ENCODE measurements around the gene TMEM147. TPM values are rescaled to one million over a fixed set of nuclear protein-coding genes. Genes with fewer than 3 reads are reported as not detected.

TMEM147 gene
- total RNA-seq, 1 experiment from 2014 or later = 114 TPM

DNA sequence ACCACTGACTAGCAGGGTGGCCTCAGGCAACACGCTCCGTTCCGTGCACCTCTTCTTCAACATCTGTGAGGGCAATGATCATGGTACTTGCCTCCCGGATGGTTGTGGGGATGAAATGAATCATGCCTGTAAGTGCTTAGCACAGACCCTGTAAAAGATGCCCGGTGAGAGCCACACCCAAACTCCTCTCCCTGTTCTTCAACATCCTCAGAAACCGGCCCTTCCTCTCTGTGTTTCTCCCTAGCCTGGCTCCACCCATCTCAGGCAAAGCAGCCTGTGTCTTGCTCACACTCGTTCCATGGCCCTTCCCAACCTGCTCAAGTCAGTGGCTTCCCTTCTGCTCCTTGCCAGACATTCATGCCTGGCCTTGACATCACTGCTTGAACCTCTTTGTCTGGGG lies 26.1 kb upstream of the TMEM147 start:
- DNase-seq (ENCODE audit: low read depth) = peak; percentile 3

DNA sequence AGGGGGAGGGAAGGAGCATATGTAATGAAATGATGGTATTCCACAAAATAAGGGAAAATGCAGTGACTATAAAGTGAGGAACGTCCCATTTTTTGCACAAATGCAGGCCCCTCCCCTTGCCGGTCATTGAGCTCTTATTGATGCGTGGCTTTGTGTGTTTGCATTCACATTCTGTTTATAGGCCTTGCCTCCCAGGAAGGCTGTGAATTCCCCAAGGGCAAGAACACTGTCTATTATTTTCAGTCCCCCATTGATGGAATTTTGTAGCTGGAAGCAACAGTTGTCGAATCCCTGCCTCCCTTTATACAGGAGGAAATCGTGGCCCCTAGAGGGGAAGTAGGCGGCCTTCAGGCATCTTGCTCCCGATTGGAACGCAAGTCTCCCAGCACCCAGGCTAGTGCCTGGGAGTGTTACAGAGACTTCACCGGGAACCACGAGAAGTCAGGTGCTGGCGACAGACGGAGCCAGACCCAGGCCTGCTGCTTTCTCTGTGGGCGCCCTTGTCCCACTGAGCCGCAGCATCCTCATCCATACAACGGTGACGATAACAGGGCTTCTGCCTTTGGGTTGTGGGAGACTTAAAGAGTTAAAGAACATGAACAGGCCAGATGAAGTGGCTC lies 24.2 kb upstream of the TMEM147 start:
- DNase-seq (ENCODE audit: low read depth) = no peak

DNA sequence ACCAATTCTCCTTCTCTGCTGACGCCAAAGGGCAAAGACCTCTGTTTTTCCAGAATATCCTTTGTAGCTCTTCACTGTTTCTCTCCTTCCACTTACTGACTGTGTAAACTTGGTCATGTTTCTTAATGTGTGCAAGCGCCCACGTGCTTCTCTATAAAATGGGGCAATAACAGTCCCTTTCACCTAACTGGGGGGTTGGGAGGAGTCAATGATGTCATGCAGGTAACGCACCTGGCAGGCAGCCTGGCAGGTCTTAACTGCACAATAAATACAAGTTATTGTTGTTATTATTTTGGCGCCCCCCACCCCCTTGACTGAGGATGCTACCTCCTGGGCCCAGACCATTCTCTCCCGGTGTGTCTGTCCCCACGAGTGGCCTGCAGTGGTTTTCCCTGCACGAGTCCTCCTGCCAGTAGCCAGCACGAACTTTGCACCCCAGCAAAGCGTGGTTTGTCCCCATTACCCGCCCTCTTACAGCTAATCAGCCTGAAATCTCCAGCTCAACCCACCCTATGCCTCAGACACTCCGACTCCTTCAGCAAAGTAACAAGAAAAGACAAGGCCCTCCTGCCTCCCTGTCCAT lies 22.6 kb upstream of the TMEM147 start:
- no peak for DNase-seq (ENCODE audit: low read depth)

DNA sequence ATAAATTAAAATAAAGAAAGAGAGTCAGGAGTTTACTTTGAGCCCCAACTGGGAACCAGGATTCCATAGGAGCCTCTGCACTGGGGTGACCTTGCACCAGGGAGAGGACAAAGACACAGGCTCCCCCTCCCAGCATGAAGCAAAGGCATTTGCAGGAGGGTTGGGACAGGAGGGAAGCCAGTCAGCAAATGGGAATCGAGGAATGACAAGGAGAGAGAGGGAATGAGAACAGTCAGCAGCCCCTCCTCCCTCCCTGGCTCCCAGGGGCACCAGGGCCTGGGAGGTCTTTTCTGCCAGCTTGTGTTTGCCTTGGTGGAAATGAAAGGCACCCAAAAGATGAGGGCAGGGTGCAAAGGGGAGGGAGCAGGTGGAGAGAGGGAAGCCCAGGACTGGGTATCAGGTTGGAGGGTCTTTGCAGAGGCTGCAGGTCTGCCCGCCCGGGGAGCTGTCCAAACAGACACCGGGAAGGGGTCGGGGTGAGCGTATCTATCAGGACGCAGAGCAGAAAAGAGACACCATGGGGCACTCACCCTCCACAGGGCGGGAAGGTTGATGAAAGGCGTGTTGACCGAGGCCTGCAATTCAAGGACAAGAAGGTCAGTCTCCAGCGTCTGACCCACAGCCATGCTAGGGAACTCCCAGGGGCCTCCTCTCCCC lies 21.1 kb upstream of the TMEM147 start:
- no peak for DNase-seq (ENCODE audit: low read depth)

DNA sequence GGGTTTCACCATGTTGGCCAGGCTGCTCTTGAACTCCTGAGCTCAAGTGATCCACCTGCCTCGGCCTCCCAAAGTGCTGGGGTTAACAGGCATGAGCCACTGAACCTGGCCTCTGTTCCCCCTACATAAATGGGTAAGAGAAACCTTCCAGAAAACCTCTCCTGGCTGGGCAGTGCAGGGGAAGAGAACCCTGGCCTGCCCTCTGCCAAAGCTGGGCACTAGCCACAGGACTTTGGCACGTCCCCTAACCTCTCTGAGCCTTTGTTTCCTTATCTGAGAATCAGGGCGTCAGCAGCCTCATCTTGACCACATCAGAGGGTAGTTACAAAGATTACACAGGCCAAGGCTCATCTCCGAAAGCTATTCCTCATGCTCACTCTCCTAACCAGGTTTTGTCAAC lies 19.6 kb upstream of the TMEM147 start:
- DNase-seq (ENCODE audit: low read depth) = no peak

DNA sequence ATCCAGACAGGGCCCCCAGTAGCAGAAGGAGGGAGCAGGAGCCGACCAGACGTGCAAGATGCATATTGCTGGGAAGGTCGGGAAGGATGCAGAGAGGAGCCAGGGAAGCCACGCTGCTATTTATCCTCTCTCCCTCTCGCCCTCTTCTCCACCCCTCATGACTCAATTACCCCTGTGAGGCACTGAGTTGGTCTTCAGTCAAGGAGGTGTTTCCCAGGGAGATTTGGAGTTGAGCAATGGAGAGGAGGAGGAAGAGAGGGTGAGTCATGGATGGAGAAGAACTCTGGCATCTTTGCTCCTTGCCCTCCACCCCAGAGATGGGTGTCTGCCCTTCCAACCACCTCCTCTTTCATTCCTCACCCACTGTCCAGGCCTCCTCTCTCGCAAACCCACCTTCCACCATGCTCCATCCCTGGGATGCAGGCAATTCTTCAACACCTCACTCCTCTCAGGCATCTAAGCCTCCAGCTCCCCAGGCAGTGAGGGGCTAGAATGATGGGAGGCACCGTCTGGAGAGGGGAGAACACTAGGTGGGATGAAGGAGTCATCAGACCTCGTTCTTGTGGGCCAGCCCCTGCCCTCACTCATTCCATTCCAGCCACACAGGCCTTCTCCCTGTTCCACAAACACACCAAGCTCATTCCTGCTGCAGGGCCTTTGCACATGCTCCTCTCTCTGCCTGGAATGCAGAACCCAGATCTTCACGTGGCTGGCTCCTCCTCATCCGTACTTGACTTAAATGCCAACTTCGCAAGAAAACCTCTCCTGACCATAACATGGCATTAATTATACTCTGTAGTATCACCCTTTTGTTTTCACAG lies 17.0 kb upstream of the TMEM147 start, which contains the start of gene SBSN:
TSS of gene SBSN (minus strand) at position 94 of the 821 bp plus-strand sequence. CDS start at position 64, 30 bp downstream.
- DNase-seq (ENCODE audit: low read depth) = peak; percentile 41

DNA sequence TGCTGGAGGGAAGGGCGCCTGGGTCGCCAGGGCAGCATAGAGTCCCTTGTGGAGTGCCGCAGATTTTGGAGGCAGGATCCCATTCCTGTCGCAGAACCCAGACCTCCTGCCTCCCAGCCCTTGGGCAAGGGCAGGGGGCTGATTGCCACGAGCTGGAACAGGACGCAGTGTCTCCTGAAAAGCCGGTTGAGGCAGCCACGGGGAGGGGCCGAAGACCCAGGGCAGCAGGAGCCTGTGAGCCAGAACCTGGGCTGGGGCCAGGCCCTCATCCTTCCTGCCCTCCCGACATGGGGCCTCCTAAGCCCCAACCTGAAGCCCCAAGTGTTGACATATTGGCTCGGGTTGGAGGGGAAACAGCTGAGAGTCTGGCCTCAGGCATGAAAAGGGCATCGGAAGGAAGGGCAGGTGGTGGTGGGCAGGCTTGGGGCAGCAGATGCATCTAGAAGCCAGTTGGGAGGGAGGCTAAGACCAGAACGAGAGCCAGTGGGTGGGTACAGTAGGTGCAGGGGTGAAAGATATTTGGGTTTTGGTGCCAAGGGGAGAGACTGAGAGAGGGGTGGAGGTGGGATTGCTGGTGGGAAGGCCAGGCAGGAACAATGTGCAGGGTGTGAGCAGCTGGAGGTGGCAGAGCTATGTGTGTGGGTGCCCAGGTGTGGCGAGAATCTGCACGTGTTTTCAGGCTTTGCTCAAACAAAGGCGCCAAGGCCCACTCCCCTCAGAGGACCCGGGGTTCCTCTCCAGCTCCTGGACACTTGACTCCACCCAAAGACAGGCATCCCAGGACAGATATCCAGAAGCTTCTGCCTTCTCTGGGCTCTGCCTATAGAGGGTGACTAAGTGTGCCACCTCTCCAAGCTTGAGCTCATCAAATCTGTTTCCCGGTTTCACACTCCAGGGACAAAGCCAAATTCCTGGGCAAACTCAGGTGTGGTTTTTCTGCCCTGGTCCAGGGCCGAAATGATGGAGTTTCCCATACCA lies 15.9 kb upstream of the TMEM147 start:
- no peak for DNase-seq (ENCODE audit: low read depth)

DNA sequence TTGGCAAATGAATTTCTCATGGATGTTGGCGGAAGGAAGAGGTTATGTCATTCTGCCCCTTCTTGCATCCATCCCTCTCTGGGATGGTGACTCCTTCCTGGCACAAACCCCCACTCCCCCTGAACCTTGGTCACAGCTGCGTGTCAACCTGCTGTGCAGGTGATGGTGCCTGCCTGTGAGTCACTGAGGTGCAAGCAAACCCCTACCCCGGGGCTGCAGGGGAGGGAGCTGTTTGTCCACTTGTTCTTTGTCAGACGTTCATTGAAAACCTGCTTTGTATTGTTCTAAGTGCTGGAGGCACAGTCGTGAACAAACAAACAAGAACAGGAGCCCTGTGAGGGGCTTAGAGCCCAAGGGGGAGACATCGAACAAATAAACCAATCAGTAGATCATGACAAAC lies 14.1 kb upstream of the TMEM147 start:
- no peak for DNase-seq (ENCODE audit: low read depth)

DNA sequence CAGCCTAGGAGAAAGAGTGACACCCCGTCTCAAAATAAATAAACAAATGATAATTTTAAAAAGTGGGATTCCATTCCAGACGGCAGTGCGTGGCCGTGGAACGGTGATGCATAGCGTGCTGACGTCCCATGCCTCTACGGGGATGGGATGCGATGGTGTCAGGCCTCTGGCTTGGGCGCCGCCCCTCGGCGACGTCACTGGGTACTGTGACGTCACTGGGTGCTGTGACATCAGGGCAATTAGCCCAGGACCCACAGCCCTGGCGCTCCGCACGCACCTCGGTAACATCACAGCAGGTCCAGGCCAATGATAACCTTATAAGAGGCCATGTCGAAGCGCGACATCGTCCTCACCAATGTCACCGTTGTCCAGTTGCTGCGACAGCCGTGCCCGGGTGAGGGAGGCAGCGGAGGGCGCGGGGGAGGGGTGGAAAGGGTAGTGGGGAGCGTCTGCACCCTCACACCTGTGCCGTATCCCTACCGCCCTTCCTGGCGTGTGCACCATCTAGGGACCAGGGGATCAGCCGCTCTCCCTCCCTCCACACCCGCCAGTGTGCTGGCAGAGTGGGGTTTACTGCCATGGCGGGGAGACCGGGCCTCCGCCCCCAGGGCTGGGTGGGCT lies 12.1 kb upstream of the TMEM147 start, which contains the start of gene GAPDHS:
TSS of gene GAPDHS (plus strand) at position 256 of the 621 bp plus-strand sequence. CDS start at position 328, 72 bp downstream.
- DNase-seq (ENCODE audit: low read depth) = no peak

DNA sequence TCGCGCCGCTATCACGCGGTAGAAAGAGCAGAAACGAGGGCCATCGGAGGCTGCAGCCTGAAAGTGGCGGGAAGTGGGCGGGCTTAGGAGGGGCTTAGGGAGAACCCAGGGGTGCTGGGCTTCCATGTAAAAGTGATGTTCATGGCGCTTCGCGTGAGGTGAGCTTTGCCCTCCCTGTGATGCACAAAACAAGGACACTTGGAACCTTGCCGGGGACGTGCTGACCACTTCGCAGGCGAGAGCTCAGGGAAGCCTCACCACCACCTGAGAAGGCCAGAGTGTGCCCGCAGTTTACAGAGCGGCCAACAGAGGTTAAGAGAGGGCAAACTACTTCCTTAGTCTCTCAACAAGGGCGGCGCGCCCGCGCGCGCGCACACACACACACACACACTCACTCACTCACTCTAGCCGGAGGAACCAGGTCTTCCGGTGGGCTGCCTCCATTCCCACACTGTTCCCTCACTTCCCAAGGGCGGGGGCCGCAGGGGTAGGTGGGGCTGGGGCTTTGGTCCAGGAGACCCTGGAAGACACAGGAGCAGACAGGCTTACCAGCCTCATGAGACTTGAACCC lies 11.5 kb upstream of the TMEM147 start:
- DNase-seq (ENCODE audit: low read depth) = no peak

DNA sequence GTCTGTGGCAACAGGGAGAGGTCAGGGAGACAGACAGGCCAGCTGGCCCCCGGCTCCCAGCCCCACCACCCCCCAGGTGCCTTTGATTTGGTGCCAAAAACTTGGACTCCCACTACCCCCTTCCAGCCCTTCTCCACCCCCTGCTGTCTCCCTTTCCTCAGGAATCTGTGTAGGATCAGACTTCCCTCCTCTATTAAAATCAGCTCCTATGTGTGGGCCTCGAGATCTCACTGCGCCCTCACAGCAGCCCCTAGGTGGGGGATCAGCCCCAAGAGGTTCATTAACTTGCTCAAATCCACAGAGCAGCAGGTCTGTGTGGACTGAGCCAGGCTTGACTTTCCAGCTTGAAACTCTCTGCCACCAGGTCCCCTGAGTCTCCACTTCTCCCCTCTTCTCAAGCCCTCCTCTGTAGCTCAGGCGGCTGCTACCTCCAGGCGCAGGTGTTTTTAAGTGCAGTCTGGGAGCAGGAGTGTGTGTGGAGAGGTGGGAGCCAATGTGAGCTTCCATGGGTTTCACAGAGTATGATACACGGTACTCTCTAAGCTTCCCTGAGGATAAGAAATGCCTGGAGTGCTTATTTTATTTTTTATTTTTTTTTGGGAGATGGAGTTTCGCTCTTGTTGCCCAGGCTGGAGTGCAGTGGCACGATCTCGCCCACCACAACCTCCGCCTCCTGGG lies 10.5 kb upstream of the TMEM147 start:
- DNase-seq (ENCODE audit: low read depth) = no peak

DNA sequence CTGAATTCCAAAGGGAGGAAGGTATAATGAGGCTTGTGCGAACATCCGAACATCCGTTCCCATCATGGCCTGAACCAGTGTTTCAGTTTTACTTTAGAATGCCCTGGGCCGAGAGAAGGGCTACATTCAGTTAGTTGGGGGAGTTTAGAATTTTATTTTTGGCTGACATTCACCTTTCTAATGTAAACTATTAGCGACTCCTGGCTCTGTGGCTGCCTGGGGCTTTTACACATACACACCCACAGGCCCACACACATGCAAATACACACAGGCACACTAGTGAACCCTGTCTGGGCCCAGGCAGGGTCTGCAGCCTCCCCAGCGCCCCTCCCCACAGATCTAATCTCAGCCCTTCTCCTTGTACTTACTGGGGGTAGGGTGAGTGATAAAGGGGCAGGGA lies 6.1 kb upstream of the TMEM147 start:
- DNase-seq (ENCODE audit: low read depth) = no peak

DNA sequence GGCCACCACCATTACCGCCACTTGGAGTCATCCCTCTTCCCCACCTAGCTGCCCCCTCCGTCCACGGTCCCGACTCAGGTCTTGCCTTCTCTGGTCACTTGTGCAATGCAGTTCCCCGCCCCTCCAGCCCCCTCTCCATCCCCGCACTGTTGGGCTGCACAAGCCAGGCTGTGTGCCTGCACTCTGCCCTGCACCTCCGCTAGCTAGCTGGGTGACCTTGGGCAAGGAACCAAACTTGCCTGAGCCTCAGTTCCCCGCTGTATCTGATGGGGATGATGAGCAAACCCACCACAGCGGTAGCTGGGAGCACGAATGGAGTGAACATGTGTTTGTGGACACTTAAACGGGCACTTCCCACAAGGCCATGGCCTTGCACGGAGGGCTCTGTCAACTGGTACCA lies 5.6 kb upstream of the TMEM147 start:
- DNase-seq (ENCODE audit: low read depth) = no peak

DNA sequence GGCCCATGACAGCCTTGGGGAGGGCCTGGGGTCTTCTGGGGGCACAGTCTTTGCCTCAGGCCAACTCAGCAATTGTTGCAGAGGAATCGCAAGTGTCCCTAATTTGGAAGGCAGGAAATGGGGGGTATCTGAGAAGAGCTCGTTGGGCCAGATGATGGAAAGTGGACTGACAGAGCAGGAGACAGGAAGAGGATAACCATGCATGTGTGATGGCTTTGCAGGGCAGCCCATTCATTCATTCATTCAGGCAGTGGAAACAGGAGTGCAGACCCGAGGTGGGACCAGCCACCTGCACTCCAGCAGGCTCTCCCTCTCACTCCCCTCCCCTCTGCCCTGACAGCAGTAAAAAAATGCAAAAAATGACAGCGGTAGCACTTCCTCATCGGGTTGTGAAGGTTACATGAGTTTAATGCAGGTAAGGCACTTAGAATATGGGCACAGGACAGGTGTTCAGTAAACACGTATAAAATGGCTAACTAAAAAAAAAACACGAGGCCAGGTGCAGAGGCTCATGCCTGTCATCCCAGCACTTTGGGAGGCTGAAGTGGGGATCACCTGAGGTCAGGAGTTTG lies 5.0 kb upstream of the TMEM147 start:
- no peak for DNase-seq (ENCODE audit: low read depth)

DNA sequence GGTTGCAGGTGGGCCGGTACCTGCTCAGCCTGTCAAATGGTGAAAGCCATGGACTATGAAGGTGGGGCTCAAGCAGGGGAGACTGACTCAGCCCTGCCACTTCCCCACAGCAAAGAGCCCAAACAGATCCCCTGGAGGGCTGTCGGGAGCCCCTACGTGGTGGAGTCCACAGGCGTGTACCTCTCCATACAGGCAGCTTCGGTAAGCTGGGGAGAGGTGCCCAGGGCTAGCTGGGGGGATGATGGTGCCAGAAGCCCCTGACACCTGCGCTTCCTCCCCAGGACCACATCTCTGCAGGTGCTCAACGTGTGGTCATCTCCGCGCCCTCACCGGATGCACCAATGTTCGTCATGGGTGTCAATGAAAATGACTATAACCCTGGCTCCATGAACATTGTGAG lies 3.2 kb upstream of the TMEM147 start:
- DNase-seq (ENCODE audit: low read depth) = no peak

DNA sequence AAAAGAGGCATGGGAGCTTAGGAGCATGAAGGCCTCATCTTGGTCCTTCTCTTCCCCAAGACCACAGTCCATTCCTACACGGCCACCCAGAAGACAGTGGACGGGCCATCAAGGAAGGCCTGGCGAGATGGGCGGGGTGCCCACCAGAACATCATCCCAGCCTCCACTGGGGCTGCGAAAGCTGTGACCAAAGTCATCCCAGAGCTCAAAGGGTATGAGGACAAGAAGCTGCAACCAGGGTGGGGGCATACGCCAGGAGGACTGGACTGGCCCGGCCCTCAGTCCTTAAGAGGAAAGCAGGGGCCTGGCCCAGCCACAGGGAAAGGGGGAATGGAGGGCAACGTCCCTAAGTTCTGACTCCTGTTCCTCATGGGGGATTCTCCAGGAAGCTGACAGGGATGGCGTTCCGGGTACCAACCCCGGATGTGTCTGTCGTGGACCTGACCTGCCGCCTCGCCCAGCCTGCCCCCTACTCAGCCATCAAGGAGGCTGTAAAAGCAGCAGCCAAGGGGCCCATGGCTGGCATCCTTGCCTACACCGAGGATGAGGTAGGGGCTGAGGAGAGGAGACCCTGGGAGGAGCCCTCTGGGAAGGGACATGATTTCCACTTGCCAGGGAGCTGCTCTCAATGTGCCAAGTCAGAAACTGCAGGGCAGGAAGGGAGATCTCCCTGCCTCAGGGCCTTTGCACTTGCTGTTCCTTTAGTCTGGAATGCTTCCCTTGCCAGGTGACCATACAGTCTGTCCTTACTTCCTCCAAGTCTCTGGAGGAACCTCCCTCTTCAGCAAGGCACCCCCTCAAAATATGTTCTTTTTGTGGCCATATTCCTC lies 1.9 kb upstream of the TMEM147 start:
- DNase-seq (ENCODE audit: low read depth) = no peak

DNA sequence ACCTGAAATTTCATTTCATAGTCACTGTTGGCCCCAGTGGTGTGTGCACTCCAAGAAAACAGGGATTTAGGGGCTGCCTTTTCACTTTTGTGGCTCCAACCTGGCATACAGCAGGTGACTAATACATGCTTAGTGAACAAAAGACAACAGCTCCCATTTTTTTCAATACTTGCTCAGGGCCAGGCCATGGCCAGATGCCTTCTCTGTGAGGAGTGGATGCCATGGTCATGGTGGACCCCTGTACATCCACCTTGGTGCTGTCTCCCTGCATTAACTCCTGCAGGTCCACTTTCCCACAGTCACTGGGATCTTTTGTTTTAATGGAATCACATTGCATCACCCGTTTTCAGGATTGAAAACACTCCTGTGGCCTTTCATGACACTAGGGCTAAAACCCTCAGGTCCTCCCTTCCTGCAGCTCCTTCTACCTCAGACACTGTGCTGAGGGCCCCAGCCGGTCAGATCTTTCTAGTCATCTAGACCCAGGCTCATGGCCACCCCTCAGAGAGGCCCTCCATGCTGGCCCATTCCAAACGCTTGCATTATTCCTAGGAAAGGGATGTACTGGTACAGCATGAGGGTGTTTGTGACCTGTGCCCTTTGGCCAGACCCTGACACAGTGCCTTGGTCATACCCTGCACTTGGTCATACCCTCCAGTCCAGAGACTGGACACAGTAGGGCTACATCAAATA lies 1.2 kb upstream of the TMEM147 start:
- no peak for DNase-seq (ENCODE audit: low read depth)

Measured in LHCN-M2 (cell line).